HG02938 (cell line): ENCODE results near the gene CFAP410.
"Not testable (repeated sequence)": the region's sequence is repeated elsewhere in the genome, so short reads cannot be mapped to it uniquely, and the experiment has no call there.

Source experiments
- ATAC-seq: cut with Tn5 transposase; IDR thresholded peaks from one replicate; pipeline ENCODE4 v1.9.1; 2021; ENCODE audit warnings: mild to moderate bottlenecking, moderate library complexity; ENCODE audit not compliant: unreplicated experiment

Gene CFAP410

GRCh38 chr21:44370027-44370735 lies 31.0 kb upstream of the CFAP410 start:
- ATAC-seq: no peak

GRCh38 chr21:44368711-44369446 lies 29.7 kb upstream of the CFAP410 start:
- no peak for ATAC-seq

GRCh38 chr21:44366586-44367211 lies 27.5 kb upstream of the CFAP410 start:
- no peak for ATAC-seq

- ATAC-seq: no peak
These were observed 26.9 kb upstream of the CFAP410 start for GRCh38 chr21:44365967-44366585.

- ATAC-seq: no peak
These were observed 26.2 kb upstream of the CFAP410 start for GRCh38 chr21:44365251-44365966.

- ATAC-seq: no peak
These were observed 25.2 kb upstream of the CFAP410 start for GRCh38 chr21:44364151-44365053.

GRCh38 chr21:44363278-44363677 lies 24.1 kb upstream of the CFAP410 start:
- ATAC-seq: no peak

GRCh38 chr21:44361903-44362302 lies 22.7 kb upstream of the CFAP410 start:
- not testable (repeated sequence) for ATAC-seq

GRCh38 chr21:44360159-44360558 lies 21.0 kb upstream of the CFAP410 start:
- no peak for ATAC-seq

- no peak for ATAC-seq
These were observed 20.2 kb upstream of the CFAP410 start for GRCh38 chr21:44359396-44359795.

- ATAC-seq: no peak
These were observed 18.1 kb upstream of the CFAP410 start for GRCh38 chr21:44357064-44357837.

- ATAC-seq: no peak
These were observed 17.4 kb upstream of the CFAP410 start for GRCh38 chr21:44356636-44357035.

GRCh38 chr21:44356160-44356559 lies 17.0 kb upstream of the CFAP410 start:
- ATAC-seq: no peak

GRCh38 chr21:44354775-44355771 lies 15.9 kb upstream of the CFAP410 start:
- no peak for ATAC-seq

GRCh38 chr21:44354001-44354405 lies 14.8 kb upstream of the CFAP410 start:
- ATAC-seq: no peak

- no peak for ATAC-seq
These were observed 14.2 kb upstream of the CFAP410 start, which contains the start of gene TRPM2 for GRCh38 chr21:44353191-44353970. TRPM2 (plus strand) TSS chr21:44353621; CDS start chr21:44353701, 80 bp downstream.

GRCh38 chr21:44352253-44352860 lies 13.2 kb upstream of the CFAP410 start:
- no peak for ATAC-seq
